ENCODE results near the gene MAGEF1.
"Not testable (repeated sequence)": the region's sequence is repeated elsewhere in the genome, so short reads cannot be mapped to it uniquely, and the experiment has no call there.

MAGEF1 gene

DNA sequence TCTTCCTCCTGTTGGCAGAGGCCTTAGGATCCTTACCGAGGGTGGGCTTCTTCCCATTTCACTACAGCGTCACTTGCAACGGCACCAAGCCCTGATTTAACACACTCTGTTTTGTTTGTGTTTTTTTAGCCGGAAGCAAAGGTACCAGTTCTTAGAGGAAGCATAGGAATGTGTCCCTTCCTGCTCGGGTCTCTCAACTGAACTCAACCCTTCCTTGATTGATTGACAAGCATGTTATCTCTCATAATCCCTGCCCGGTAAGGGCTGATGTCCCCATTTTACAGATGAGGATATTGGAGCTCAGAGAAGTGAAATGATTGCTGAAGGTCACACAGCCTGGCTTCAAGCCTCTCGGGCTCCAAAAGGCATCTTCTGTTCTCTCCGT lies 26.6 kb upstream of the MAGEF1 start:
- H3K27ac Mint-ChIP-seq: no peak overlapping the region
- DNase-seq: no peak
- no peaks in the 10 kb centered on the region for H3K4me1 Mint-ChIP-seq
- H3K36me3 Mint-ChIP-seq: no peaks in the 10 kb centered on the region
- peaks cover 18% of the 10 kb centered on the region for H3K27me3 Mint-ChIP-seq
- no peak overlapping the region for H3K4me3 Mint-ChIP-seq
- CTCF ChIA-PET: no interaction called here
- H3K9me3 Mint-ChIP-seq: no peaks in the 10 kb centered on the region

DNA sequence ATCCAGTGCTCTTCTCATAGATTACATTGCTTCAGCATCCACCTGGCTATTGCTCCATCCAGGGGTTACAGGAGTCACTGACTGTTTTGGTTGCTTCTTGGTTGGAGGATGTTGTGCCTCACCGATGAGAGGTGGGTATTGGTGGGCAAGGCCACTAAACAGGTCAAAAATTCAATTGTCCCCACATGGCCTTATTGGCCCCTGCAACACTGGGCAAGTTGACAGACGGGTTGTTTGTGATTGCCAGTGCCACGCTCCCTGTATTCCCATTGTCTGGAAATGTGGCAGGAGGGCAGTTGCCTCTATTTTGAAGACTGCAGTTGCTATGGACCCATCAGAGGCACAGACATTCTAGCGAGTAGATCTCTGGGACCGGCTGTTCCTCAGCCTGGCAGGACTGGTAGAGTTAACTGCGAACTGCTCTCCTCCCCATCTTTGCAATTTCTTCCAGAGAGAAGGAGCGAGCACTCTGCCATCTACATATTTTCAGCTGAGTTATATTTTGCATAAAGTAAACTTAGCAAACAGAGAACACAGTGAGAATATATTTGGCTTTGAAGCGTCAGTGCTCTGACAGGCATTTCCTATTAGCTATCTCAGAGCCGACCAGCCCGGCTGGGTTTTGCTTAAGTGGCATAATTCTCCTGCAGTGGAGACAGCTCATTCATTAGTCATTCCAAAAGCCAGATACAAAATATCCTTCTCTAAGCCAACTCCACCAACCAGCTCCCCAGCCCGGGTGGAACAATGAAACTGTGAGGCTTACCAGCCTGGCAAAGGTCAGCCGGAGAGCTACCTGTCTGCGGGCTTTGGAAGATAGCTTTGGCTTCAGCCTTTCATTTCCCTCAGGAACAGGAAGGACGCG lies 26.0 kb upstream of the MAGEF1 start:
- no peaks in the 10 kb centered on the region for H3K4me1 Mint-ChIP-seq
- no peak overlapping the region for H3K4me3 Mint-ChIP-seq
- H3K27me3 Mint-ChIP-seq: peaks cover 18% of the 10 kb centered on the region
- no peaks in the 10 kb centered on the region for H3K9me3 Mint-ChIP-seq
- DNase-seq: no peak
- H3K27ac Mint-ChIP-seq: no peak overlapping the region
- no peaks in the 10 kb centered on the region for H3K36me3 Mint-ChIP-seq
- CTCF ChIA-PET: no interaction called here

DNA sequence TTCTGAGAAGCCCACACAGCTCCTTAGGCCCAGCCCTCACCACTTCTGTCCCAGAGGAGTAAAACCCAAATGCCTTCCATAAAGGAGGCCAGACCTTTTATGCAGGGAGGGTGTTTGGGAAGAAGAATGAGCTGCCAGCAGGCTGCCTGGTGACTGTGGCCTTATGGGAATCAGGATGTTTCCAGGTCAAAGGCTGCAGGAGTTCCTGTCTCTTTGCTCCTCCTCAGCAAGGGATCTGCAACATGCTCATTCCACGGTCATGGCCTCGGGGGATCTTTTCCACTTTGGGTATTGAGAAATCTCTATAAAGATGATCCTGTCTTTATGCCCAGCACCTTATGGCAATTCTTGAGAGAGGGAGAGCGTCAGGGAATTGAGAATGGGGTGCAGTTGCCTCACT lies 25.2 kb upstream of the MAGEF1 start:
- peaks cover 18% of the 10 kb centered on the region for H3K27me3 Mint-ChIP-seq
- H3K4me1 Mint-ChIP-seq: no peaks in the 10 kb centered on the region
- CTCF ChIA-PET: no interaction called here

DNA sequence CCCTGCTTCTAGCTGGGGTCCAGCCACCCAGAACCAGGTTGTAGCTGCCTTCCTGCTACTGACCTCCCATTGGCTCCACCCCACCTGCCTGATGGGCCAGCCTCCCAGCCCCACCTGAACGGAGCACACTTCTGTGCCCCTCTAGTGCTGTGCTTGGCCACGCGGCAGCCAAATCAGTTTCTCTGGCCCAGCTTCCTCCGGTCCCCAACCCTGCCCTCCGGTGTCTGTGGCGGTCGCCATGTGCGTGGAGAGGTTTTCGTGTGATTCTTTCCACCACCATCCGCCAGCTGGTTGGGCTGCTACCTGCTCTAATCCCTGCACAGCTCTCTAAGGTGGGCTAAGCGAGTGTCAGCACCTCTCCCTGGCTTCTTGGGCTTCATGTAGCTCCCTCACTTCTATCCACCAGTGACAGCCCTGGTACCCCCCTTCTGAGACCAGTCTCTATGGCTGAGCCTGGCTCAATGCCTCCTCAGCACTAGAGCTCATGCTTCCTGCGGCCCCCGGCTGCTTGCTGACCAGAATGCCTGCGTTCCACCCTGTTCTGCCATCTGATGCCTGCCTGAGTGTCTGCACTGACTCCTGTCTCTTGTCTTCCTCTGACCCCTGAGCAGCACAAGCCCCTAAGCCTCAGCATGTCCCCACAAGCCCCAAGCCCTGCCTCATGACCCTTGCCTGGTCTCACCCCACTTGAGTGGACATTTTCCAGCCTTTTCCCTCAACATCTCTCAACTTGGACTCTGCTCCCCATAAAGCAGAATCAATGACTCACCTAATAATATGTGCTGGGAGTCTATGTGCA lies 23.2 kb upstream of the MAGEF1 start:
- H3K27ac Mint-ChIP-seq: no peak overlapping the region
- CTCF ChIA-PET: interaction anchor here (1.1 kb wide), 1 partner anchor 152 kb away, joined by 3 read pairs; no protein-coding TSS in a partner anchor
- no peaks in the 10 kb centered on the region for H3K4me1 Mint-ChIP-seq
- H3K36me3 Mint-ChIP-seq: no peaks in the 10 kb centered on the region
- DNase-seq: no peak
- H3K4me3 Mint-ChIP-seq: no peak overlapping the region
- peaks cover 31% of the 10 kb centered on the region for H3K27me3 Mint-ChIP-seq
- H3K9me3 Mint-ChIP-seq: no peaks in the 10 kb centered on the region

More for the DNA sequence above, 25.2 kb upstream of the MAGEF1 start:
- no peak for DNase-seq
- H3K4me3 Mint-ChIP-seq: no peak overlapping the region
- no peaks in the 10 kb centered on the region for H3K9me3 Mint-ChIP-seq
- no peak overlapping the region for H3K27ac Mint-ChIP-seq
- H3K36me3 Mint-ChIP-seq: no peaks in the 10 kb centered on the region

DNA sequence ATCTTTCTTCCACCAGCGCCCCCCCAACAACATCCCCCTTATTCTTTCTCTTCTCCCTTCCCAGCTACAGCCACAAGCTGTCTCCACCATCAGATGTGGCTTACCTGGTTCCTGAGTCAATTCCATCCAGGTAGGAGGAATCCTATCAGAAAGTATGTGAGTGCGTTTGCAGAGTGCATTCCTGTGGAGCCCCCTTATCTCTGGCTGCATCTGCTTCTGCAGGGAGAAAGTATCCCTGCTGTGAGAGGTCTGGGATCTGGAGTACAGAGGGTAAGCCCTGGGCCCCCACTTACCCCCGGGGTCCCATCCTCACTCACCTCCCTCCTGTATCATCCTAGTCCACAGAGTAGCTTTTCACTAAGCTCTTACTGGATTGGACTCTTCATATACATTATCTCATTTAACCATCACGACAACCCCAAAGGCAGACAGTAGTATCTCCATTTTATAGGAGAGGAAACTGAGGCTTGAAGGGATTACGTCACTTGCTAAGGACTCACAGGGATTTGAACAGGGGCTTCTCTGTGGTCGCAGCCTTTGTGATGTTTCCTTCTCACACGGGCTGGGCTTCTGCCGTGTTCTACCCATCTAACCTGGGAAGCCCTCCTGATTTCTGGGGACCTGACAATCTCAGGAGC lies 22.2 kb upstream of the MAGEF1 start:
- H3K4me1 Mint-ChIP-seq: no peaks in the 10 kb centered on the region
- no peak overlapping the region for H3K27ac Mint-ChIP-seq
- CTCF ChIA-PET: interaction anchor here (1.1 kb wide), 1 partner anchor 151 kb away, joined by 3 read pairs; no protein-coding TSS in a partner anchor
- H3K36me3 Mint-ChIP-seq: no peaks in the 10 kb centered on the region
- DNase-seq: no peak
- H3K9me3 Mint-ChIP-seq: no peaks in the 10 kb centered on the region
- H3K27me3 Mint-ChIP-seq: peaks cover 33% of the 10 kb centered on the region
- no peak overlapping the region for H3K4me3 Mint-ChIP-seq

DNA sequence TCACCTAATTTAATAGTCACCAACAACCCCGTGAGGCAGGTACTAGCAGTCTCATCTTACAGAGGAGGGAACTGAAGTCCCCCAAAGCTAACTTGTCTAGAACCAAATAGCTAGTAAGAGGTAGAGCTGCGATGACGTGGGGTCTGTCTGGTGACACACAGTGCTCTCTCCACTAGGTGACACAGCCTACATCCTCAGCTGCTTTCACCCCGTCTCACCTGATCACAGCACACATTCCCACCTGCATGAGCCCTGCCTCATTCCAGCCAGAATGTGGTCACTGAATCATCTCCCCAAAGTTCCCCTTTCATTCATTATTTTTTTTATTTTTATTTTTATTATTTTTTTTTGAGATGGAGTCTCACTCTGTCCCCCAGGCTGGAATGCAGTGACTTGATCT lies 21.3 kb upstream of the MAGEF1 start:
- CTCF ChIA-PET: interaction anchor here (1.8 kb wide), 1 partner anchor 45 kb away, joined by 6 read pairs; no protein-coding TSS in a partner anchor
- no peaks in the 10 kb centered on the region for H3K36me3 Mint-ChIP-seq
- no peak overlapping the region for H3K27ac Mint-ChIP-seq
- DNase-seq: no peak
- no peak overlapping the region for H3K4me3 Mint-ChIP-seq
- H3K4me1 Mint-ChIP-seq: no peaks in the 10 kb centered on the region
- peaks cover 28% of the 10 kb centered on the region for H3K27me3 Mint-ChIP-seq
- H3K9me3 Mint-ChIP-seq: no peaks in the 10 kb centered on the region

DNA sequence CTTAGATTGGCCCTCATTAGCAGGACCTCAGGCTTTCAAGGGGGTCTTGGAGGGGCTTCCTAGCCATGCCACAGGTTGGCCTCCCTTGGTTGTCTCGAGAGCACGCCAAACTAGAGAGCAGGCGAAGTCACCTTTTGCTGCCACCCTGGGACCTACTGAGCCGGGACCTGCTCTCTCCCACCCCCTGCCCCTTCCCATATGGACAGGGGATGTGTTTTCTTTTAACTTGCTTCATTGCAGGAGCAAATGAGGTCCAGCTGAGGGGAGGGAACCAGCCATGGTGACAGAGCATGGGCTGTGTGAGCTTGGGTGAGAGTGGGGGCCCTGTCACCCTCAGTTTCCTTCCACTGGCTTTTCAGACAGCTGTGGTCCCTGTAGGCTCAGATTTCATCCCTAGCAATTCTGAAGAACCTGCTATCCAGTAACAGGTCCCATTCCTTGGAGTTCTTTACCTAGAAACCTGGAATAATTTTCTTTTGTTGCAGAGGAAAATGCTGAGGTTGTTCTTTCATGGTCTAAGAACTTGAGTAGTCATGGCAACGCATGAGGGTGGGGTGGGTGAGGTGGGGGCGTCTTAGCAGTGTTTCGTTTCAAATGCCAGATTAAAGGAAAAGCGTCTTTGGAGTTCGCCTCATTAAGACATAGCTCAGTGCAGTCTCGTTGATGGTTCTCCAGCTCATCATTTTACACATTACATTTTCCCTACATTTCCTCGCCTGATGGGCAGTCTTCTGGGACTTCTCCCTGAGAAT lies 20.1 kb upstream of the MAGEF1 start:
- CTCF ChIA-PET: interaction anchor here (1.3 to 1.8 kb wide), 3 partner anchors 12 to 52 kb away, joined by 4 to 6 read pairs (median 5); no protein-coding TSS in a partner anchor
- H3K4me3 Mint-ChIP-seq: no peak overlapping the region
- H3K4me1 Mint-ChIP-seq: no peaks in the 10 kb centered on the region
- no peaks in the 10 kb centered on the region for H3K9me3 Mint-ChIP-seq
- H3K36me3 Mint-ChIP-seq: no peaks in the 10 kb centered on the region
- no peak overlapping the region for H3K27ac Mint-ChIP-seq
- peaks cover 27% of the 10 kb centered on the region for H3K27me3 Mint-ChIP-seq
- DNase-seq: no peak

DNA sequence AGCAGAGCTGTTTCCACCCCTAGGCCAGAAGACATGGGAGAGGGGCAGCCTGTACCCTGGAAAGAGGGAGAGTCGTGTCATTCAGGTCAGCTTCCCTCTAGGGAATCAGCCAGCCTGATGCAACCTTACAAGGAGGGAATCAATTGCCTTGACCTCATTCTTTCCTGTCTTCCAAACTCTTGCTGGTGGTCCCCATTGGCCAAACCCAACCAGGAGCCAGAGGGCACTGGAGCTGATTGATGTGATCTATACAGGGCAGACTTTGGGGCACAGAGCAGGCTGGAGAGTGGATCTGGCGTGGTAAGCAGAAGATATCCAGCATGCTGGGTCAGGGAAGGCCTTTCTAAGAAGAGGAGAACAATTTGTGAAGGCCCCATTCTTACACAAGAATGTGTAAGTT lies 19.1 kb upstream of the MAGEF1 start:
- Mint-ChIP-seq H3K27me3 (peaks cover 27% of the 10 kb centered on the region), H3K36me3 (no peaks in the 10 kb centered on the region), H3K27ac (no peak overlapping the region), H3K9me3 (no peaks in the 10 kb centered on the region), H3K4me1 (no peaks in the 10 kb centered on the region), H3K4me3 (no peak overlapping the region)
- CTCF ChIA-PET: interaction anchor here (1.3 to 1.7 kb wide), 2 partner anchors 13 to 51 kb away, joined by 4 to 5 read pairs; no protein-coding TSS in a partner anchor
- DNase-seq: no peak

DNA sequence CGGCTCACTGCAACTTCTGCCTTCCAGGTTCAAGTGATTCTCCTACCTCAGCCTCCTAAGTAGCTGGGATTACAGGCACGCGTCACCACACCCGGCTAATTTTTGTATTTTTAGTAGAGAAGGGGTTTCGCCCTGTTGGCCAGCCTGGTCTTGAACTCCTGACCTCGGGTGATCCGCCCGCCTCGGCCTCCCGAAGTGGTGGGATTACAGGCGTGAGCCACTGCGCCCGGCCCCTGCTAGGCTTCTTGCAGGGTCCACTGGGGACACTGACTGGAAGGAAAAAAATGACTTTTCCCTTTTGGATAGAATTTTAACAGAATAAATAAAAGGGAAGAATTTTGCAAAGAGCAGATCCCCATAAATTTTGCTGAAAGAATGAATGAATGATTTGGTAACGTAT lies 17.3 kb upstream of the MAGEF1 start:
- H3K4me3 Mint-ChIP-seq, H3K9me3 Mint-ChIP-seq, CTCF ChIA-PET, H3K4me1 Mint-ChIP-seq, DNase-seq, H3K27ac Mint-ChIP-seq, H3K36me3 Mint-ChIP-seq: not testable (repeated sequence)
- peaks cover 29% of the 10 kb centered on the region for H3K27me3 Mint-ChIP-seq

DNA sequence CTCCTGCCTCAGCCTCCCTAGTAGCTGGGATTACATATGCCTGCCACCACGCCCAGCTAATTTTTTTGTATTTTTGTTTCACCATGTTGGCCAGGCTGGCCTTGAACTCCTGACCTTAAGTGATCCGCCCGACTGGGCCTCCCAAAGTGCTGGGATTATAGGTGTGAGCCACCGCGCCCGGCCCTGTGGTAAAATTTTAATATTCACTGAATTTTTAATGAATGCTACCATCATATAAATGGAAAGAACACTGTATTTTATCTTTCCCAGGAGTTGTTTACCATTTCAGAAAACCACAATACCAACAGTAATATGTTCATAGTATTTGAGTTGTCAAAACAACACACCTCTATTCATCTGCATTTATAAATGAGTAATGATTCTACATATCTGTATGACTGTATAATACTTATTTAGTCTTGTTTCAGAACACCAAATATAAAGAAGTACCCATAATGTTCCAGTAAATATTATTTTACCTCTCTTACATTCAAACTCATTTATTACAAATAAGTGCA lies 16.2 kb upstream of the MAGEF1 start:
- CTCF ChIA-PET: interaction anchor here (1.0 kb wide), 2 partner anchors 14 to 181 kb away, joined by 3 read pairs; no protein-coding TSS in a partner anchor
- Mint-ChIP-seq H3K4me3 (no peak overlapping the region), H3K9me3 (no peaks in the 10 kb centered on the region), H3K36me3 (no peaks in the 10 kb centered on the region), H3K27me3 (peaks cover 36% of the 10 kb centered on the region), H3K4me1 (no peaks in the 10 kb centered on the region), H3K27ac (no peak overlapping the region)
- DNase-seq: no peak

DNA sequence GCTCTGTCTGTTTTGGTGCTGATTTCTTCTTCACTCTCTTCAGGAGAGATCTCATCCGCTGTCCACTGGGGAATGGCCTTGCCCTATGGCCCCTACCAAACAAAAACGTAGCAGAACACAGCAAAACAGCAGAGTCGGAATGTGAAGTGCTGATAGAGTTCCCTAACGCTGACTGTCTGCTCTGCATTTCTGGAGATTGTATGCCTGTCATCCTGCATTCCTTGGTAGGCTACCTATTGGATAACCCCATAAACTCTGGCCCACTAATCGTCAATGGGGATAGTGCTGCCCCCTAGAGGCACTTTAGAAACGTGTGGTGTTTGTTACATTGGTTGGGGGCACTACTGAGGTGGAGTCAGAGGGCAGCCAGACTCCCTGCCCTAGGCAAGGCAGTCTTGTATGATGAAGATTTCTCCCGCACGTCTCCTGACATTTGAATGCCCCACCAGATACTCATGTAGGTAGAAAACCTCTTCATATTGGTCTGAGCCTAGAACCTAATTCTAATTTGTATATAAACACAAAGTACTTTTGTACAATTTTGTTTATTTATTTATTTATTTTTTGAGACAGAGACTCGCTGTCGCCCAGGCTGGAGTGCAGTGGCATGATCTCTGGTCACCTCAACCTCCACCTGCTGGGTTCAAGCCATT lies 15.6 kb upstream of the MAGEF1 start:
- Mint-ChIP-seq H3K4me3 (no peak overlapping the region), H3K36me3 (no peaks in the 10 kb centered on the region), H3K27me3 (peaks cover 36% of the 10 kb centered on the region), H3K9me3 (no peaks in the 10 kb centered on the region), H3K4me1 (no peaks in the 10 kb centered on the region), H3K27ac (no peak overlapping the region)
- CTCF ChIA-PET: interaction anchor here (0.6 to 3.0 kb wide), 22 partner anchors 10 to 495 kb away, joined by 3 to 9 read pairs (median 3); no protein-coding TSS in a partner anchor
- DNase-seq: peak; percentile 53

DNA sequence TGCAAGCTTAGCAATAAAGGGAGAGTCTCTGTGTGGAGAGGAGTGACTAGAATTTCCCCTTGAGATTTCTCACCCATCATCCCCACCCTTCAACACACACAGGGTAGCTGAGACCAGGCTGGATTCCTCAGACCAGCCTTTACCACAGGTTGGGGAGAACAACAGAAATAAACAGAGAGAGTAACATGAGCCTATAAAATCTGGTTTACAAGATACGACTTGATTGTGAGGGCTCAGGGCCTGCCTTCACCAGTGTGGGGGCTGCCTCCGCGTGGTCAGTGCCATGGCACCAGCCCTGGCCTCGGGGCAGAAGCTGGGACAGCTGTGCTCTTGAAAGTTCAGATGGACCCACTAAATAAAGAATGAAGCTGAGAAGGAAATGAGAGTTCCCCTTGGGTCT lies 14.6 kb upstream of the MAGEF1 start:
- no peak overlapping the region for H3K4me3 Mint-ChIP-seq
- no peak for DNase-seq
- CTCF ChIA-PET: interaction anchor here (0.6 to 3.0 kb wide), 25 partner anchors 9 to 494 kb away, joined by 3 to 9 read pairs (median 3); no protein-coding TSS in a partner anchor
- no peaks in the 10 kb centered on the region for H3K4me1 Mint-ChIP-seq
- H3K36me3 Mint-ChIP-seq: no peaks in the 10 kb centered on the region
- no peaks in the 10 kb centered on the region for H3K9me3 Mint-ChIP-seq
- H3K27me3 Mint-ChIP-seq: peaks cover 36% of the 10 kb centered on the region
- H3K27ac Mint-ChIP-seq: no peak overlapping the region

DNA sequence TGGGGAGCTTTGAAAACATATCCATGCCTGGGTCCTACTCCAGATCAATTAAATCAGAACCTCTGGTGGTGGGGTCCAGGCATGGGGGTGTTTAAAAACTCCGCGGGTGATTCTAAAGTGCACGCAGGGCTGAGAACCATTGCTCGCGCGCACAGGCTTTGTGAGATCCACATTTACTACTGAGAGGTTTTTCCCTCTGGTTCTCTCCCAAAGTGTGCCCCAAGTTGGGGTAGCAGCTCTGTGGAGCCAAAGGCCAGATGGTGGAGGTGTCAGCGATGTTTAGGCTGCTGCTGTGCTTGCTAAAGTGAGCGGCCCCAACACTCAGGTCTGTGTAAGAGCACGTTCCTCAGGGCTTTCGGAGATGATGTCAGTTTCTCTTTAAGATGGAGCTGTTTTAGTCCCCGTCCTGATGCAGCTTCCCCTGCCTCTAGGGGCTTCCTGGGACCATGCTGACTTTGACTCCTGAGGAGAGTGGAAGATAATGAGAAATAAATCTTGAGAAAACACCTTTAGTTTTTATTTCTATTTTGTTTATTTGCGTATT lies 13.4 kb upstream of the MAGEF1 start:
- Mint-ChIP-seq H3K36me3 (no peaks in the 10 kb centered on the region), H3K4me3 (no peak overlapping the region), H3K9me3 (no peaks in the 10 kb centered on the region), H3K27me3 (peaks cover 25% of the 10 kb centered on the region), H3K27ac (no peak overlapping the region), H3K4me1 (no peaks in the 10 kb centered on the region)
- no peak for DNase-seq
- CTCF ChIA-PET: interaction anchor here (1.9 to 3.0 kb wide), 2 partner anchors 144 to 168 kb away, joined by 4 to 9 read pairs; no protein-coding TSS in a partner anchor

All from activated naive CD4-positive, alpha-beta T cell treated with anti-CD3 and anti-CD28 coated beads, Interleukin-2, amount 10 ng/mL, durations not matched to agents 7 days and 5 days (primary cell).